HG03064 (cell line): ENCODE data around the gene PTDSS2.

Experiments
- ATAC-seq: cut with Tn5 transposase; IDR thresholded peaks from one replicate; pipeline ENCODE4 v1.9.1; 2021; ENCODE audit warnings: low read depth; ENCODE audit not compliant: unreplicated experiment

PTDSS2 gene

DNA sequence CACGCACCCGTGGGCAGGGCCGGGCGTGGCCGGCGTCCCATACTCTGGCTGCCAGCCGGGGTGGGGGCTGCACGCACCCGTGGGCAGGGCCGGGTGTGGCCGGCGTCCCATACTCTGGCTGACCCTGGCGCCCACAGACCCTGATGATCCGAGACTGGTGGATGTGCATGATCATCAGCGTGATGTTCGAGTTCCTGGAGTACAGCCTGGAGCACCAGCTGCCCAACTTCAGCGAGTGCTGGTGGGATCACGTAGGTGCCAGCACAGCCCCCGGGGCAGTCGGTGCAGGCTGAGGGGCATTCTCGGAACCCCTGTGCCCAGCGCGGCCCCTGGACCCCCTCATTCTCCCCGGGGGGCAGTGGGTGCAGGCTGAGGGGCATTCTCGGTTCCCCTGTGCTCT, 38.0 kb downstream of the PTDSS2 start:
- no peak for ATAC-seq

DNA sequence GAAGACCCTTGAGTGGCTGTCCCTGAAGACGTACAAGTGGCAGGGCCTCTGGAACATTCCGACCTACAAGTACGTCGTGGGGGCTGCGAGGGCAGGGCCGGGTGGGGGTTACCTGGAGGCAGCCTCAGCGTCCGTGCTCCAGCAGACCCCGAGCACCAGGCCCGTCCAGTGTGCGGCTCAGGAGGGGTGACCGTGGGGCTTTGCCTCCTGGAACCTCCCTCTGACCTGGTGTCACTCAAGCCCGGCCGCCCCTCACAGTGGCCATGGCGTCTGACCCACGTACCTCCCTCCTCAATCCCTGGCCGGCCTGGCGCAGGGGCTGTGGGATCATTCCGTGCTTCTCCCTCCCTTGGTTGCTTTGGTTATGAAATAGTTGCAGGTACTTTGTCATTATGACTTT, 38.5 kb downstream of the PTDSS2 start:
- no peak for ATAC-seq

DNA sequence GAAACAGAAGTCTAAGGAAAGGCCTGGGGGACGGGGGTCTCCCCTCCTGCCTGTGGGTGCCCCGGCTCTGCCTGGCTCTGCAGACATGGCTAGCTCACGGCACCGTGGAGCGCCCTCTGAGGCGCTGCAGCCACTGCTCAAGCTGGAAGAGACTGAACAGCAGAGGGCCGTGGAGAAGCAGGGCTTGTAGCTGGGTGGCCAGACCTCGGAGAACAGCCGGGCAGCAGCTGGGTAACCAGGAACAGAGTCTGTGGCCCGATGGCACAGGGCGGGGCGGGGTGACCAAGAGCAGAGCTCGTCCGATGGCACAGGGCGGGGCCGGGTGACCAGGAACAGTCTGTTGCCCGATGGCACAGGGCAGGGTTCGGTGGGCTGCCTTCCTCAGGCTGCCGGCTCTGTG, 38.9 kb downstream of the PTDSS2 start:
- no peak for ATAC-seq

DNA sequence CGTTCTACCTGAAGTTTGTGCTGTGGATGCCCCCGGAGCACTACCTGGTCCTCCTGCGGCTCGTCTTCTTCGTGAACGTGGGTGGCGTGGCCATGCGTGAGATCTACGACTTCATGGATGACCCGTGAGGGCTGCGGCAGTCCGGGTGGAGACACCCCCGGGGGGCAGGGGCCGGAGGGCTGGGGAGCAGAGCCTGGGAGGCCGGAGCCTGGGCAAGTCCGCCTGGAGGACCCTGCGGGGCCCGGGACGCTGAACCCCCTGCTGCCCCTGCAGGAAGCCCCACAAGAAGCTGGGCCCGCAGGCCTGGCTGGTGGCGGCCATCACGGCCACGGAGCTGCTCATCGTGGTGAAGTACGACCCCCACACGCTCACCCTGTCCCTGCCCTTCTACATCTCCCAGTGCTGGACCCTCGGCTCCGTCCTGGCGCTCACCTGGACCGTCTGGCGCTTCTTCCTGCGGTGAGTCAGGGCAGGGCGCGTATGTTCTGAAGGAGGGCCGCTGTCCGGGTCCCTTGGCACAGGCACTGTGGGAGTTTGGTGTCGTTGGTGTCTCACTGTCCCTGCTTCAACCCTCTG, 39.6 kb downstream of the PTDSS2 start:
- ATAC-seq: no peak

DNA sequence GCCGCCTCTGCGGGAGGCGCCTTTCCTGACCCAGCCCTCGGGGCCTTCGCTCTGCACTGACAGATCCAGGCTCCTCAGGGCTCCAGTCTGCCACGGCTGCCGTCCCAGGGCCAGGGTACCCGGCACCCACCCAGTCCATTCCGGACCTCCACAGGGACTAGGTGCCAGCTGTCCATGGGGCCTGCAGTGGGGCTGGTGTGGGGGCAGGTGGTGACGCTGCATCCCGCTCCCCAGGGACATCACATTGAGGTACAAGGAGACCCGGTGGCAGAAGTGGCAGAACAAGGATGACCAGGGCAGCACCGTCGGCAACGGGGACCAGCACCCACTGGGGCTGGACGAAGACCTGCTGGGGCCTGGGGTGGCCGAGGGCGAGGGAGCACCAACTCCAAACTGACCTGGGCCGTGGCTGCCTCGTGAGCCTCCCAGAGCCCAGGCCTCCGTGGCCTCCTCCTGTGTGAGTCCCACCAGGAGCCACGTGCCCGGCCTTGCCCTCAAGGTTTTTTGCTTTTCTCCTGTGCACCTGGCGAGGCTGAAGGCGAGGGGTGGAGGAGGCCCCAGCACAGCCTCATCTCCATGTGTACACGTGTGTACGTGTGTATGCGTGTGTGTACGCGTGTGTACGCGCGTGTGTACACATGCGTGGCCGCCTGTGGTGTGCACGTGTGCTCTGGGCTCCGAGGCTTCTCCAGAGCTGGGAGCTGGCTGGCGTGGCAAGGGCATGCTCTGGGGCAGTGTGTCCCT, 40.3 kb downstream of the PTDSS2 start:
- no peak for ATAC-seq

DNA sequence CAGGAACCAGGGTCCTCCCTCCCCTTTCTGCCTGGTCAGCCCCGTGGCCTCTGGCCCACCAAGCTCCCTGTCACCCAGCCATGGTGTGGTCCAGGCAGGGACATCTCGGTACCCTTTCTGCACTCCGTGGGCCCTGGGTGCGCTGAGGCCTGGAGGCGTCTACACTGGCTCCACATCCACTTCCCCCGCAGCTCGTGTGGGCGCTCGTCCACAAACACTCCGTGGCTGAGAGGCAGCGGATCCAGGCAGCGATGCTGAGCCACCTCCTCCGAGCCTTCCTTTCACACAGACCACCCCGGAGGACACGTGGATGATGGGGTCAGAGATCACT, 40.8 kb downstream of the PTDSS2 start:
- no peak for ATAC-seq

DNA sequence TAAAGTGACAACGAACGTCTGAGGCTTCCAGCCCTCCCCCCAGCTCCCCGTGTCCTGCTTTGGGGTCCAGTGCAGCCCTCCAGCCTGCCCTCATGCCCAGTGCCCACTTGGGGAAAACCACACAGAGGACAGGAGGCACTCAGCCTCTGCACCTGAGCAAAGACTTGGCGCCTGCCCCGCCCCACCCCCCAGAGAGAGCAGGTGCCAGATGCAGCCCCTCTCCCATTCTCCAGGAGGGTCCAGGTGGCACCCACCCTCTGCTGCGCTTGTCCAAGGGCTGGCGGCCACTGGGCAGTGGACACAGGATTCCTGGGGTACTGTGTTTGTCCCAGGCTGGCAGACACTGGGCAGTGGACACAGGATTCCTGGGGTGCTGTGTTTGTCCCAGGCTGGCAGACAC, 41.3 kb downstream of the PTDSS2 start:
- no peak for ATAC-seq

DNA sequence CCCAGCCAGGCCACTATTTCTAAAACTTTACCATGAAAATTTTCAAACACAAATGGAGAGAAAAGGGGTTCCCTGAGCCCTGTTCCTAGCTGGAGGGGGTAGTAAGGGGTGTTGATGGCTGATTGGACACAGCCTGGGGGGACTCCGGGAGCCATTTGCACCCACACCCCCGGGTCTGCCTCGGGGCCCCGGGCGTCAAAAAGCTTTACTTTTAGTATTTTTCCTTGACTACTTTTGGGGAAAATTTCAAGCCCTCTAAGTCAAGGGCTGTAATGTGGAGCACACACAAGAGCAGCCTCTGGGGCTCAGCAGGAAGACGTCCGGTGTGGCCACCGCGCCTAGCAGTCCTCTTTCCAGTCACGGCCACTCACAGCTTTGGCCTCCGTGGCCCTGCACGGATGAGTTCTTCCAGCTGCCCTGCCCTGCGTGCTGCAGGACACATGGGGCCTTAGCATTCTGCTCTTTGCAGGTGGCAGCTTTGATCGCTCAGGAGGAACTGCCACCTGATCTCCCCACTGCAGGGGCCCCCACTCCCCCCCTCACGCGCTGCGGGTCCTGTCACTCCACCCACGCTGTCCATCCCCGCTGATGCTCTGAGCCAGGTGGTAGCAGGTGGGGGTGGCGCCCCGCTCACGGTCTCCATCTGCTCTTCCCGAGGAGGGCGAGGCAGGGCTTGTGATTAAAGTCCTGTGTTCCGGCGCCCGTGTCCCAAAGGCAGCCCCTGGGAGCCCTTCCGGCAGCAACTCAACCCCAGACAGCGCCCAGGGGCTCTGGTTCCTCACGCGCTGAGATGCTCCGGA, 42.5 kb downstream of the PTDSS2 start:
- ATAC-seq: no peak

DNA sequence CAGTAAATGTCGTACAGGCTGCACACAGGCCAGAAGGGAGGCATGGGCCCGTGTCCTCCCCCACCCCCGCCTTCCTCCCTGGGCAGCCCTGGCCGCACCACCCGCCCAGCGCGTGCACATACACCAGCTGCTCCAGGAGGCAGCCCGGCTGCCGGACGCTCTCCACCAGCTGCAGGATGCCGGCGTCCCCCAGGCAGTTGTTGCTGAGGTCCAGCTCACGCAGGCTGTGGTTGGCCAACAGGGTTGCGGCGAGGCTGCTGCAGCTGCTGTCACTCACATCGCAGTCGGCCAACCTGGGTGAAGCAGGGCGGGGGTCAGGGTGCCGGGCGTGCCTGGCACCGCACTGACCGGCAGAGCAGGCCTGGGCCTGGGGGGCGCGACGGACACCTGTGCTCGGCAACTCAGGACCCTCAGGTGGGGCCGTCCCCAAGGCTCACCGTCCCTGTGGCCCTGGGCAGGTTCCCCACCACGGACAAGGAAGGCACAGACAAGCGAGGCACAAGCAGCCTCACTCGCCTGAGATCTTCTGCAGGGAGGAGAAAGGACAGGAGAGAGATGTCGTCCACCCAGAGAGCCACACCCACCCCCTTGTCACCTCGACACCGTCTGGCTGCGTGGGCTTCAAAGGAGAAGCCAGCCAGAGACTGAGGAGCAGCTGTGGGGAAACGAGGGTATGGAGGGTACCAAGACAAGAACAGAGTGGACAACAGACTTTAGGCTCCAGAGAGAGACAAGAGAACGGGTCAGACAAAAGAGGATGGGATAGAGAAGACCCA, 44.9 kb downstream of the PTDSS2 start:
- ATAC-seq: no peak

DNA sequence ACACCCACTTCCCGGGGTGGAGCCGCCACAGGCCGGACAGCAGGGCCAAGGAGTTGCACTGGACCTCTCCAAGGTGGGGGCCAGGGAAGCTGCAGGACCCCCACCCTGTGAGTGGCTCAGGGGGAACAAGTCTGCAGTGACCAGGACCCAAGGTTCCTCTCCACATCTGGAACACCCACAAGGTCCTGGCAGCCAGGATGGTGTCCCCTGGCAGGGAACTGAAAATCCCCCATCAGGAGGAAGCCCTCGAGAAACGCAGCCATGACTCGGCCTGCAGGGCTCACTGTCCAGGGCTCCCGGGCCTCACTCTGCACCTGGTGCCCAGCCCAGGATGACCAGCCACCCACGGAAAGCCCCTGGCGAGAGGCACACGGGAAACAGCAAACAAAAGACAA, 45.5 kb downstream of the PTDSS2 start:
- ATAC-seq: no peak

DNA sequence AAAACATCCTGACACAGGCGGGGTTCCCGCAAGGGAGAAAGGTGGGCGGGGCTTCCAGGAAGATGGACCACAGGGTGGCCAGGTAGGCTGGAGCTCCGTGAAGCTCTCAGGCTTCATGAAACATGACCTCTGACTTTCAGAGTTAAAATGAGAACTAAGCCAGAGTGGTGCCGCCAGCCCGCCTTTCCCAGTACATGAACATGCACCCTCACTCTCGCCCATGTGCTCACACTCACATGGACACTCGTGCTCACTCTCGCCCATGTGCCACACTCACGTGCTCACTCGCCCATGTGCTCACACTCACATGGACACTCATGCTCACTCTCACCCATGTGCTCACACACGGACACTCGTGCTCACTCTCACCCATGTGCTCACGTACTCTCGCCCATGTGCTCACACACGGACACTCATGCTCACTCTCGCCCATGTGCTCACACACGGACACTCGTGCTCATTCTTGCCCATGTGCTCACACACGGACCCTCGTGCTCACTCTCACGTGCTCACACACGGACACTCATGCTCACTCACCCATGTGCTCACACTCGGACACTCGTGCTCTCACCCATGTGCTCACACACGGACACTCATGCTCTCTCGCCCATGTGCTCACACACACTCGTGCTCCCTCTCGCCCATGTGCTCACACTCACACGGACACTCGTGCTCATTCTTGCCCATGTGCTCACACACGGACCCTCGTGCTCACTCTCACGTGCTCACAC, 46.9 kb downstream of the PTDSS2 start:
- no peak for ATAC-seq

DNA sequence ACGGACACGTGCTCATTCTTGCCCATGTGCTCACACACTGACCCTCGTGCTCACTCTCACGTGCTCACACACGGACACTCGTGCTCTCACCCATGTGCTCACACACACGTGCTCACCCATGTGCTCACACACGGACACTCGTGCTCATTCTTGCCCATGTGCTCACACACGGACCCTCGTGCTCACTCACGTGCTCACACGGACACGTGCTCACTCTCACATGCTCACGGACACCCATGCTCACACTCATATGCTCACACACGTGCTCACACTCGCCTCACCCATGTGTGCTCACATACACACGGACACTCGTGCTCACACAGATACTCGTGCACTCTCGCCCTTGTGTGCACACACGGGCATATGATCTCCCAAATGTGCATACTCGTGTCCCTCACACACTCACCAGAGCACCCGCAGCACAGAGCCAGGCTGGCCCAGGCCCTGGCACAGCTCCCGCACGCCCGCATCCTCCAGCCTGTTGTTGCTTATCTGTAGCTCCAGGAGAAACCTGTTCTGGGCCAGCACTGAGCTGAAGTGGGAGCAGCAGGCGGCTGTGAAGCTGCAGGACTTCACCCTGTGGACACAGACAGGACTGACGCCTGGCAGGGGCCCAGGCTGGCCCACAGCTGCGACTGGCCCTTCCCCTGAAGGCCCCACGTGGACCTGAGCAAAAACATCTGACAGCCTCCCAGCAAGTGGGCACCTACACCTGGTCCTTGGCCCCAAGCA, 47.7 kb downstream of the PTDSS2 start:
- no peak for ATAC-seq

DNA sequence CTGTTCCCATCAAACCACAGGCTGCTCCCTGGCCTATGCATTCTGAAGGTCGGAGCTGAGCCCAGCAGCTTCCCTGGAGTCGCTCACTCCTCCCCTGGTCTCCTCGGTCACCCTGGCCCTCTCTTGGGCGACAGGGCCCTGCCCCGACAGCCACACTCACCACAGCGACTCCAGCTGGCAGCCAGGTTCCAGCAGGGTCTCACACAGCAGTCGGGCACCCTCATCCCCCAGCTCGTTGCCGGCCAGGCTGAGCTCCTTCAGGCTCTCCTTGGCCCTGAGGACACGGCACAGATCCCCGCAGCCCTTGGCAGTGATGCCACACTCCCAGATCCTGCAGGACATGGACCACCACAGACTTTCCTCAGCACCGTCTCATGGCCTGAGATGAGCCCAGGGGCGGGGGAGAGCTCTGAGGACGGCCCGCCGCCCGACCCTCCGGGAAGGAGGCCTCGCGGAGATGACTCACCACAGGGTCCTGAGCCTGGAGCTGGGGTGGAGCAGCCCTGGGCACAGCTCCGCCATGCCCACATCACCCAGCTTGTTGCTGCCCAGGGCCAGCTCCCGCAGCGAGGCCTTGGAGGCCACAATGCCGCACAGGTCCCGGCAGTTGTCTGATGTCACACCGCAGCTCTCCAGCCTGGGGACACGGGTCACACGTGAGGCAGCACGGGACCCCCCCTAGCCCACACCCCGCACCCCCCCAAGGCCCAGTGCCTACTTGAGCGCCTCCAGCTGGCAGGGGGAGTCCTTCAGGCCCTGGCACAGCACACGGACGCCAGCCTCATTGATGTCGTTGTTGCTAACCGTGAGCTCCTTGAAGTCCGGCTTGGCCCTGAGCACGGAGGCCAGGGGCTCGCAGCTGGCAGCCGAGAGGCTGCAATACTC, 48.5 kb downstream of the PTDSS2 start:
- ATAC-seq: no peak

DNA sequence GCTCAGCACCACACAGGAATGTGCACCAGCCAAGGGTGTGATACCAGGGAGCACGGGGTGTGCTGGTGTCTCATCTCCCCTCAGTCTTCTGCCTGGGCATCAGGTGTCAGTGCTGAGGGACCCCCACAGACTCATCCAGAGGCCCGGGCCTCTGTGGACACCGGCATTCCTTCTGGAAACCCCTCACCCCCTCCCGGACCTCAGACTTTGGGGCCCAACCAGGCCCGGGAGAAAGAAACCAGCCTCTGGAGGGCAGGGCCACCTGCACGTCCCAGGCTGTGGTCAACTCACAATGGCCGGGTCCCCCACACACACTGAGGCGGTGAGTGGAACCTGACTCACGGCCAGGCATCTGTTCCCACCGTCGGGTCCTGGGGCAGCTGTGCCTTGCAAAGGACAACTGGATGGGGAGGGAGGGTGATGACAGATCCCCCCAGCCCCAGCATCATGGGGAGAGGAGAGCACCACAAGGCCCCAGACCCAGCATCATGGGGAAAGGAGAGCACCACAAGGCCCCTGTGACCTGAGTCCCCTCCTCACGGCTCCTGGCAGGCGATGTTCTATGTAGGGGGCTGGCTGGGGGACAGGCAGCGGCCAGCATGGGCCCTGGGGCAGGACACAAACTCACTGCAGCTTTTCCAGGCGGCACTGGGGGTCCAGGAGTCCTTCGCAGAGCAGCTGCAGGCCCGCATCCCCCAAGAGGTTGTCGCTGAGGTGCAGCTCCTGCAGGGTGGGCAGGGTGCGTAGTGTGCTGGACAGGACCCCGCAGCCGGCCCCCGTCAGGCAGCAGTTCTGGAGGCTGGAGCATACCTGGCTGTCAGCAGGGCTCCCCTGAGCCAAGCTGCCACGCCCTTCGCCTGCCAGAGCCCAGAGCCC, 49.4 kb downstream of the PTDSS2 start:
- no peak for ATAC-seq

DNA sequence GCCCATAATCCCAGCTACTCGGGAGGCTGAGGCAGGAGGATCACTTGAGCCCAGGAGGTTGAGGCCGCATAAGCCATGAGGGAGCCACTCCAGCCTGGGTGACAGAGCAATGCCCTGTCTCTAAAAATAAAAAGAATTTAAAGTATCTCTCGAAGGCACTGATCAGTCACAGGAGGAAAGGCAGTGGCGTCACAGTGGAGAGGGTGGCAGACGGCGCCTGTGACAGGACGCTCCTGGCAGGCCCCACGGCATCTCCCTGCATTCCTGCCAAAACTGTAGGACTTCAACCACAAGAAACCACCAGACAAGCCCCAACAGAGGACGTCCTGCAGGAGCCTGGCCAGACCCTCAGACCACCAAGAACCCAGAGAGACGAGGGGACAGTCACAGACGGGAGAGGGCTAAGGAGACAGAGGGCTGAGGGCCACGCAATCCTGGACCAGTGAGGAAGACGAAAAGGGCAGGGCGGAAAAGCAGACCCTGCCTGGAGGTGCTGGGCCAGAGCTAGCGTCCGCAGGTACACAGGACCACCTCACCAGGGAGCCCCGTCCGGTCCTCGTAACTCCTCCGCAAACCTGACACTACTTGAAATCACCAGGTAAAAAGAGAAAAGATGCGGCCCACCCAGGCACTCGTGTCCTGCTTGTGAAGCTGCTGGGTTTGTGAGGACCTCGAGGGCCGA, 51.1 kb downstream of the PTDSS2 start:
- ATAC-seq: no peak

DNA sequence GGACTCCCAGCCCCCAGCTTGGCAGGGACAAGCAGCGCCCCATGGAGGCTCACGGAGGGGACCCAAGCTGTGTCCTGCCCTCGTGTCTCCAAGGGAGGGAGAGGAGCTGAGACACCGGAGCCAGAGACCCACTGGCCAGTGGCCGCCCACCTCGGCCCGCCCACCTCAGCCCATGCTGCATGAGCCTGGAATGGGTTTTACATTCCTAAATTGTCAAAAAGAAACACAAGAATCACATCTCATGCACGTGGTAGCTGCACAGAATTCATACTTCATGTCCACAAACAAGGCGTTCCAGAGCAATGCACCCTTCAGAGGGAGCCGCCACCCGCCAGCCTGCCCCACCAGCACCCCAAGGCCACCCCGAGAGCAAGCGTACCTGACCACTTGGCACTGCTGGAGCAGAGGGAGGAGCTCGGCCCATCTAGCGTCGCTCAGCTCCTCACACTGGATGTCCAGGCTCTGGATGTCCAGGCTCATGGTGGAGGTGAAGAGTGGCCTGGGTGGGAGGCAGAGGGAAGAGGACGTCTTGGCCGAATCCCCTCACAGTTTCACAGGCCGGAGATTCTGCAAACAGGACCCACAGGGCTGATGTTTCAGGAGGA, 51.7 kb downstream of the PTDSS2 start:
- no peak for ATAC-seq
